Body of pancreas (tissue), 4 donors: ENCODE data around the gene LGALS4. TPM values are rescaled to one million over a fixed set of nuclear protein-coding genes. Genes with fewer than 3 reads are reported as not detected.

Experiments used
- ATAC-seq: fragments of 150-250 bp; one replicate; pipeline ENCODE4 v1.9.1; 2016
- DNase-seq, 4 donors: peaks; one replicate each; pipeline ENCODE4 v3.0.0-alpha.2; 2019
- H3K27ac ChIP-seq, 4 donors: fragments of 200-600 bp; sonication (generic); 1 replicate in 3 of 4; 2 replicates in 1 of 4; pipeline versions ENCODE4 v1.5.1 to v1.6.1; 2016 to 2019; ENCODE audit warnings: mild to moderate bottlenecking in 1 of 4, mixed read lengths in 1 of 4, moderate library complexity in 1 of 4
- H3K27me3 ChIP-seq, 2 donors: fragments of 200-600 bp; sonication (generic); one replicate each; pipeline ENCODE4 v1.6.0; 2016; ENCODE audit warnings: mild to moderate bottlenecking in 1 of 2
- H3K36me3 ChIP-seq, 2 donors: fragments of 200-600 bp; sonication (generic); replicated peaks in 1 of 2; 2 replicates each; pipeline ENCODE4 v1.5.1; 2016; ENCODE audit warnings: low read depth in 2 of 2; ENCODE audit not compliant: insufficient read depth in 1 of 2
- H3K4me1 ChIP-seq: fragments of 200-600 bp; sonication (generic); one replicate; pipeline ENCODE4 v1.6.0; 2016
- H3K4me3 ChIP-seq, 2 donors: fragments of 200-600 bp; sonication (generic); 1 replicate in 1 of 2; 2 replicates in 1 of 2; pipeline ENCODE4 v1.5.1; 2016 to 2019
- H3K9me3 ChIP-seq, 3 donors: fragments of 200-600 bp; sonication (generic); 1 replicate in 2 of 3; 2 replicates in 1 of 3; pipeline ENCODE4 v1.5.1; 2016
- CTCF ChIP-seq, 7 experiments: fragments of 450-650 bp in 4 of 7; fragments of 200-600 bp in 3 of 7; sonication (generic) in 3 of 7; IDR thresholded peaks; one replicate each; pipeline ENCODE4 v1.5.1; 2016 to 2019; ENCODE audit warnings: antibody characterized with exemption in 7 of 7
- POLR2A ChIP-seq, 3 donors: fragments of 450-650 bp; IDR thresholded peaks; one replicate each; pipeline ENCODE4 v1.6.1; 2016; ENCODE audit warnings: antibody characterized with exemption in 3 of 3, mild to moderate bottlenecking in 2 of 3
- WGBS, 2 donors: methylation state at CpG; one replicate each; pipeline ENCODE4 v1.1.5; 2017; 5-methylcytosine and 5-hydroxymethylcytosine counted together
- intact Hi-C: fragments of 100-400 bp; cut with DNase I; formaldehyde crosslinking; loops from one replicate; pipeline ENCODE4 v1.15.1; 2023
- total RNA-seq, 2 donors: library from RNA; depleted of rRNA; stranded (reverse); fragments of >200 nt; gene quantifications; one replicate each; pipeline ENCODE4 v1.1.0, GENCODE V29; 2016

Gene LGALS4
- total RNA-seq, 2 donors from 2014 or later = 54.1 to 153 TPM

GRCh38 chr19:38853214-38853613 is 40.5 kb upstream of the LGALS4 start:
- DNase-seq (no peak), ATAC-seq (no peak)
- Histone ChIP-seq H3K4me3 (no peak overlapping the region), H3K27ac (peak overlapping the region in 2 of 4 donors; percentile 95 to 98), H3K36me3 (no peaks in the 10 kb centered on the region), H3K27me3 (no peaks in the 10 kb centered on the region), H3K9me3 (no peaks in the 10 kb centered on the region), H3K4me1 (peaks cover 25% of the 10 kb centered on the region)
- no peak for TF ChIP-seq CTCF (IDR thresholded peaks at IDR 0.05)
- no peak for TF ChIP-seq POLR2A (IDR thresholded peaks at IDR 0.05)
- intact Hi-C loops = no loop called here
- 87 to 88% methylated on average over 17 of the region's 17 CpGs for WGBS, 2 donors

GRCh38 chr19:38852231-38853044 is 39.7 kb upstream of the LGALS4 start:
- Histone ChIP-seq H3K36me3 (no peaks in the 10 kb centered on the region), H3K27me3 (no peaks in the 10 kb centered on the region), H3K27ac (peak overlapping the region; percentile 95 to 100 (median 98)), H3K9me3 (no peaks in the 10 kb centered on the region), H3K4me3 (peak overlapping the region; percentile 76 to 77), H3K4me1 (peaks cover 33% of the 10 kb centered on the region)
- DNase-seq (peak; percentile 59 to 66 (median 61)), ATAC-seq (no peak)
- intact Hi-C loops = no loop called here
- TF ChIP-seq CTCF (IDR thresholded peaks at IDR 0.05) = no peak
- peak in 2 of 3 donors; percentile 53 to 54 for TF ChIP-seq POLR2A (IDR thresholded peaks at IDR 0.05)
- WGBS, 2 donors = 1% methylated on average over 28 to 52 of the region's 52 CpGs

- Histone ChIP-seq H3K9me3 (no peaks in the 10 kb centered on the region), H3K4me1 (peaks cover 39% of the 10 kb centered on the region), H3K27ac (peak overlapping the region; percentile 95 to 100 (median 98)), H3K27me3 (no peaks in the 10 kb centered on the region), H3K4me3 (peak overlapping the region; percentile 76 to 77), H3K36me3 (peaks cover 0 to 3% of the 10 kb centered on the region in 2 donors)
- intact Hi-C loops = no loop called here
- TF ChIP-seq CTCF (IDR thresholded peaks at IDR 0.05) = no peak
- TF ChIP-seq POLR2A (IDR thresholded peaks at IDR 0.05) = peak; percentile 63 to 86 (median 71)
- peak; percentile 94 to 97 (median 96) for DNase-seq
- ATAC-seq = peak; percentile 36
- 0% methylated on average over 11 to 47 of the region's 67 CpGs for WGBS, 2 donors
Observed at GRCh38 chr19:38851622-38852230, 39.0 kb upstream of the LGALS4 start.

- DNase-seq (peak in 2 of 4 donors; percentile 27 to 37), ATAC-seq (no peak)
- Histone ChIP-seq H3K4me3 (peak overlapping the region in 1 of 2 donors; percentile 18), H3K27me3 (no peaks in the 10 kb centered on the region), H3K9me3 (no peaks in the 10 kb centered on the region), H3K36me3 (peaks cover 6 to 9% of the 10 kb centered on the region in 2 donors), H3K27ac (peak overlapping the region; percentile 95 to 100 (median 98)), H3K4me1 (peaks cover 43% of the 10 kb centered on the region)
- intact Hi-C loops = no loop called here
- 1 to 2% methylated on average over 22 to 40 of the region's 40 CpGs for WGBS, 2 donors
- TF ChIP-seq CTCF (IDR thresholded peaks at IDR 0.05) (peak in 1 of 7 experiments; percentile 1), POLR2A (IDR thresholded peaks at IDR 0.05) (no peak)
Observed at GRCh38 chr19:38850976-38851621, 38.4 kb upstream of the LGALS4 start.
